HCT116 (cell line): ENCODE measurements around the gene FURIN. TPM values are rescaled to one million over a fixed set of nuclear protein-coding genes. Genes with fewer than 3 reads are reported as not detected.

Source experiments
- ATAC-seq: fragments of 200-7000 bp; cut with Tn5 transposase; 2 replicates; pipeline ENCODE4 v1.9.1; 2020; ENCODE audit warnings: mild to moderate bottlenecking, moderate library complexity
- BruUV-seq: library from RNA; stranded (reverse); fragments of 400-500 nt; replicated peaks from 2 replicates; lab custom pipeline; 2021; lab: Mats Ljungman, UMichigan
- CTCF ChIA-PET: fragments of 300-600 bp; sonication (Branson Sonifier 250); formaldehyde crosslinking; loops from one replicate; lab custom pipeline; 2021; ENCODE audit warnings: antibody characterized with exemption; lab: Charles Lee
- POLR2A ChIA-PET: fragments of 300-600, 350-600 bp; sonication (Branson Sonifier 250); formaldehyde crosslinking; loops from one replicate; lab custom pipeline; 2021; ENCODE audit warnings: antibody characterized with exemption; lab: Charles Lee
- RAD21 ChIA-PET, 2 experiments: fragments of 300-600 bp; sonication (Branson Sonifier 250); formaldehyde crosslinking; loops; one replicate each; lab custom pipeline; 2023; ENCODE audit warnings: low total read pairs in 2 of 2; ENCODE audit not compliant: uncharacterized antibody in 2 of 2, unreplicated experiment in 2 of 2, low non-redundant PET in 1 of 2; lab: Charles Lee
- DNase-seq: peaks from one replicate; pipeline ENCODE4 v3.0.0-alpha.2; 2010; ENCODE audit warnings: low read depth, low spot score
- H2AFZ ChIP-seq: fragments of 200-600 bp; shearing (Covaris generic), sonication (generic); 2 replicates; pipeline ENCODE4 v1.6.1; 2017; ENCODE audit warnings: low read depth, mixed run types, mixed read lengths, antibody characterized with exemption, low read length; ENCODE audit not compliant: poor library complexity, severe bottlenecking
- H3K27ac ChIP-seq: 2 replicates; pipeline ENCODE4 v1.5.1; 2012; ENCODE audit warnings: low read depth, low read length
- H3K27me3 ChIP-seq: fragments of 200-600 bp; sonication (generic); 2 replicates; pipeline ENCODE4 v1.6.1; 2016; ENCODE audit warnings: mixed run types, low read length, mixed read lengths; ENCODE audit not compliant: insufficient read depth
- H3K36me3 ChIP-seq, 2 experiments: fragments of 200-500 bp in 1 of 2; fragments of 200-600 bp in 1 of 2; sonication (Bioruptor generic) in 1 of 2; sonication (generic) in 1 of 2; 2 replicates each; pipeline versions ENCODE4 v1.5.1 to v1.6.1; 2014 to 2016; ENCODE audit warnings: low read length in 2 of 2, inconsistent platforms in 1 of 2, mixed read lengths in 1 of 2, mixed run types in 1 of 2; ENCODE audit not compliant: insufficient read depth in 2 of 2, control insufficient read depth in 1 of 2
- H3K4me1 ChIP-seq, 2 experiments: fragments of 200-600 bp in 1 of 2; sonication (generic) in 1 of 2; 2 replicates each; pipeline versions ENCODE4 v1.5.1 to v1.6.1; 2012 to 2017; ENCODE audit warnings: low read length in 2 of 2, inconsistent platforms in 1 of 2, mild to moderate bottlenecking in 1 of 2, mixed read lengths in 1 of 2, mixed run types in 1 of 2, moderate library complexity in 1 of 2; ENCODE audit not compliant: insufficient read depth in 2 of 2, control insufficient read depth in 1 of 2
- H3K4me2 ChIP-seq: fragments of 200-600 bp; sonication (generic); 2 replicates; pipeline ENCODE4 v1.6.1; 2017; ENCODE audit warnings: mixed run types, low read length, mixed read lengths
- H3K4me3 ChIP-seq, 2 experiments: fragments of 200-600 bp in 1 of 2; sonication (generic) in 1 of 2; replicated peaks in 1 of 2; 2 replicates each; pipeline ENCODE4 v1.5.1; 2011 to 2016; ENCODE audit warnings: low read length in 2 of 2, control low read depth in 1 of 2, low read depth in 1 of 2, mild to moderate bottlenecking in 1 of 2, mixed read lengths in 1 of 2, mixed run types in 1 of 2
- H3K79me2 ChIP-seq: fragments of 200-600 bp; sonication (generic); 2 replicates; pipeline ENCODE4 v1.6.1; 2017; ENCODE audit warnings: mild to moderate bottlenecking, mixed run types, low read length, moderate library complexity, mixed read lengths; ENCODE audit not compliant: insufficient read depth
- H3K9ac ChIP-seq: fragments of 200-600 bp; sonication (generic); 2 replicates; pipeline ENCODE4 v1.6.1; 2016; ENCODE audit warnings: low read length, mixed read lengths
- H3K9me2 ChIP-seq: fragments of 200-600 bp; sonication (generic), shearing (Covaris generic); 2 replicates; pipeline ENCODE4 v1.6.1; 2017; ENCODE audit warnings: mixed run types, mild to moderate bottlenecking, moderate library complexity; ENCODE audit not compliant: insufficient read depth
- H3K9me3 ChIP-seq, 2 experiments: fragments of 200-500 bp in 1 of 2; fragments of 200-600 bp in 1 of 2; sonication (Bioruptor generic) in 1 of 2; sonication (generic) in 1 of 2; 2 replicates each; pipeline ENCODE4 v1.6.1; 2014 to 2017; ENCODE audit warnings: low read length in 2 of 2, mixed read lengths in 2 of 2, inconsistent platforms in 1 of 2, low read depth in 1 of 2, mild to moderate bottlenecking in 1 of 2, mixed run types in 1 of 2, moderate library complexity in 1 of 2; ENCODE audit not compliant: control insufficient read depth in 1 of 2, insufficient read depth in 1 of 2
- H4K20me1 ChIP-seq: fragments of 200-600 bp; sonication (generic), shearing (Covaris generic); 2 replicates; pipeline ENCODE4 v1.6.1; 2017; ENCODE audit warnings: mixed run types, mild to moderate bottlenecking, moderate library complexity; ENCODE audit not compliant: insufficient read depth
- CBX3 ChIP-seq: IDR thresholded peaks from 2 replicates; pipeline ENCODE4 v1.6.1; 2012; ENCODE audit warnings: low read depth
- CEBPB ChIP-seq: IDR thresholded peaks from 2 replicates; pipeline ENCODE4 v1.6.1; 2012; ENCODE audit warnings: low read depth
- EGR1 ChIP-seq: IDR thresholded peaks from 2 replicates; pipeline ENCODE4 v1.6.1; 2012; ENCODE audit warnings: low read depth
- ELF1 ChIP-seq: IDR thresholded peaks from 2 replicates; pipeline ENCODE4 v1.6.1; 2012; ENCODE audit warnings: low read depth, borderline replicate concordance
- EZH2 ChIP-seq: fragments of 200-600 bp; sonication (generic); IDR thresholded peaks from 2 replicates; pipeline ENCODE4 v1.6.1; 2017; ENCODE audit warnings: antibody characterized with exemption, mixed run types
- EZH2phosphoT487 ChIP-seq: fragments of 200-600 bp; IDR thresholded peaks from 2 replicates; pipeline ENCODE4 v1.6.1; 2018; ENCODE audit warnings: antibody characterized with exemption, borderline replicate concordance
- FOSL1 ChIP-seq: IDR thresholded peaks from 2 replicates; pipeline ENCODE4 v1.6.1; 2012; ENCODE audit warnings: low read depth
- POLR2A ChIP-seq: IDR thresholded peaks from 2 replicates; pipeline ENCODE4 v1.7.0; 2011; ENCODE audit warnings: borderline replicate concordance; ENCODE audit not compliant: insufficient read depth, insufficient read length; ENCODE audit errors: extremely low read depth
- POLR2AphosphoS5 ChIP-seq: IDR thresholded peaks from 2 replicates; pipeline ENCODE4 v1.6.1; 2011; ENCODE audit warnings: mild to moderate bottlenecking, low read depth, low read length, moderate library complexity
- REST ChIP-seq: IDR thresholded peaks from 2 replicates; pipeline ENCODE4 v1.6.1; 2012; ENCODE audit warnings: low read depth
- SIN3A ChIP-seq: IDR thresholded peaks from 2 replicates; pipeline ENCODE4 v1.6.1; 2012; ENCODE audit warnings: low read depth
- SP1 ChIP-seq: IDR thresholded peaks from 2 replicates; pipeline ENCODE4 v1.6.1; 2012; ENCODE audit warnings: low read depth
- SRF ChIP-seq: IDR thresholded peaks from 2 replicates; pipeline ENCODE4 v1.6.1; 2012; ENCODE audit warnings: low read depth
- TCF7L2 ChIP-seq: IDR thresholded peaks from 2 replicates; pipeline ENCODE4 v1.7.0; 2011; ENCODE audit warnings: borderline replicate concordance, inconsistent platforms; ENCODE audit not compliant: insufficient read depth, insufficient read length; ENCODE audit errors: extremely low read depth
- YY1 ChIP-seq: IDR thresholded peaks from 2 replicates; pipeline ENCODE4 v1.6.1; 2011; ENCODE audit warnings: low read length, low read depth, moderate library complexity, mild to moderate bottlenecking; ENCODE audit not compliant: insufficient replicate concordance; ENCODE audit errors: extremely low read depth
- ZNF274 ChIP-seq: fragments of 200-500 bp; sonication (Bioruptor generic); IDR thresholded peaks from 2 replicates; pipeline ENCODE4 v1.6.1; 2014; ENCODE audit warnings: mild to moderate bottlenecking, low read depth, low read length, inconsistent platforms
- intact Hi-C: fragments of 100-400 bp; cut with micrococcal nuclease; formaldehyde crosslinking; loops from 2 replicates; pipeline ENCODE4 v1.10.0; 2022
- total RNA-seq: library from RNA; stranded (reverse); gene quantifications from one replicate; pipeline ENCODE4 v1.2.1, GENCODE V29; 2021; ENCODE audit not compliant: unreplicated experiment
- TF ChIP-seq, protein P1 (sequence below): IDR thresholded peaks from 2 replicates; pipeline ENCODE4 v1.6.1; 2011; ENCODE audit warnings: mild to moderate bottlenecking, low read length, moderate library complexity; ENCODE audit not compliant: insufficient replicate concordance; ENCODE audit errors: extremely low read depth
- TF ChIP-seq, protein P2 (sequence below): IDR thresholded peaks from 2 replicates; pipeline ENCODE4 v1.6.1; 2012

The FURIN gene
- total RNA-seq, 1 experiment from 2014 or later = 42.0 TPM

GRCh38 chr15:90838139-90838538, 30.2 kb upstream of the FURIN start (continued):
- no peak for TF ChIP-seq REST
- no peak for TF ChIP-seq YY1

DNA sequence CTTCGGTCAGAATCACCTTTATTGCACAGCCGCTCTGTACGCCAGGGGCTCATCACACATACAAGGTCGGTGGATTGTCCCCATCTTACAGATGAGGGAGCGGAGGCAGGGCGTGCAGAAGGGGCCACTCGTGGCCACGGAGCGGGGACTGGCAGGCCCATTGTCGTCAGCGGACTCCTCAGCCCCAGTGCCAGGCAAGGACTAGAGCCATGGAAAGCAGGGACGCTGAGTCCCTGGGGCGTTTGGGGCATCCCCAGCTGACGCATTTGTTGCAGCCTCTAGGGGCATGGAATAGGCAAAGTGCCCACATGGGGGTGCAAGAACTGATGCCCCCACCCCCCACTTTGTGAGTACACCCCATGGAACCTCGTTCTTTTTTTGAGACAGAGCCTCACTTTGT, 29.8 kb upstream of the FURIN start:
- Histone ChIP-seq H2AFZ (no peak overlapping the region), H3K9me3 (no peaks in the 10 kb centered on the region), H3K36me3 (no peaks in the 10 kb centered on the region), H3K4me3 (no peak overlapping the region), H3K27me3 (no peaks in the 10 kb centered on the region), H3K27ac (no peak overlapping the region), H4K20me1 (no peaks in the 10 kb centered on the region), H3K79me2 (no peaks in the 10 kb centered on the region), H3K9ac (no peak overlapping the region), H3K4me2 (no peak overlapping the region), H3K9me2 (no peaks in the 10 kb centered on the region), H3K4me1 (peaks cover 0 to 5% of the 10 kb centered on the region in 2 experiments; a peak in 1 of 4 replicates)
- no peak for DNase-seq
- POLR2A ChIA-PET = no interaction called here
- CTCF ChIA-PET = no interaction called here
- BruUV-seq = no TSS peak
- TF ChIP-seq SIN3A (no peak), CEBPB (no peak), CBX3 (no peak), ZNF274 (no peak), TCF7L2 (no peak), FOSL1 (no peak), POLR2AphosphoS5 (no peak), POLR2A (no peak), EZH2 (no peak), SP1 (no peak), SRF (no peak), EGR1 (no peak), EZH2phosphoT487 (no peak), ELF1 (no peak)
- TF ChIP-seq, protein P1, sequence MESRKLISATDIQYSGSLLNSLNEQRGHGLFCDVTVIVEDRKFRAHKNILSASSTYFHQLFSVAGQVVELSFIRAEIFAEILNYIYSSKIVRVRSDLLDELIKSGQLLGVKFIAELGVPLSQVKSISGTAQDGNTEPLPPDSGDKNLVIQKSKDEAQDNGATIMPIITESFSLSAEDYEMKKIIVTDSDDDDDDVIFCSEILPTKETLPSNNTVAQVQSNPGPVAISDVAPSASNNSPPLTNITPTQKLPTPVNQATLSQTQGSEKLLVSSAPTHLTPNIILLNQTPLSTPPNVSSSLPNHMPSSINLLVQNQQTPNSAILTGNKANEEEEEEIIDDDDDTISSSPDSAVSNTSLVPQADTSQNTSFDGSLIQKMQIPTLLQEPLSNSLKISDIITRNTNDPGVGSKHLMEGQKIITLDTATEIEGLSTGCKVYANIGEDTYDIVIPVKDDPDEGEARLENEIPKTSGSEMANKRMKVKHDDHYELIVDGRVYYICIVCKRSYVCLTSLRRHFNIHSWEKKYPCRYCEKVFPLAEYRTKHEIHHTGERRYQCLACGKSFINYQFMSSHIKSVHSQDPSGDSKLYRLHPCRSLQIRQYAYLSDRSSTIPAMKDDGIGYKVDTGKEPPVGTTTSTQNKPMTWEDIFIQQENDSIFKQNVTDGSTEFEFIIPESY = no peak
- TF ChIP-seq, protein P2, sequence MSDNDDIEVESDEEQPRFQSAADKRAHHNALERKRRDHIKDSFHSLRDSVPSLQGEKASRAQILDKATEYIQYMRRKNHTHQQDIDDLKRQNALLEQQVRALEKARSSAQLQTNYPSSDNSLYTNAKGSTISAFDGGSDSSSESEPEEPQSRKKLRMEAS = no peak
- intact Hi-C loops = no loop called here
- RAD21 ChIA-PET = no interaction called here
- ATAC-seq = no peak
